T-cell (primary cell): ENCODE results near the gene RGPD3. TPM values are rescaled to one million over a fixed set of nuclear protein-coding genes. Genes with fewer than 3 reads are reported as not detected.

ENCODE experiments used
- ATAC-seq, 4 experiments: fragments of 200-7000 bp in 3 of 4; fragments of 150-1000 bp in 1 of 4; cut with Tn5 transposase; replicated peaks in 1 of 4; 1 replicate in 3 of 4; 2 replicates in 1 of 4; pipeline ENCODE4 v1.10.0; 2021; ENCODE audit warnings: moderate library complexity in 3 of 4, mild to moderate bottlenecking in 2 of 4, moderate number of reproducible peaks in 1 of 4
- CTCF ChIA-PET, 2 donors: fragments of 300-600 bp; sonication (Branson Sonifier 250); formaldehyde crosslinking; loops; one replicate each; lab custom pipeline; 2022; ENCODE audit warnings: antibody characterized with exemption in 2 of 2; lab: Charles Lee
- POLR2A ChIA-PET, 2 donors: fragments of 300-600 bp; sonication (Branson Sonifier 250); formaldehyde crosslinking; loops; one replicate each; lab custom pipeline; 2022; ENCODE audit warnings: antibody characterized with exemption in 2 of 2; lab: Charles Lee
- DNase-seq, 35 experiments: peaks; one replicate each; pipeline versions ENCODE4 v3.0.0 to v3.0.0-alpha.2; 2013 to 2023
- H3K27ac ChIP-seq: one replicate; pipeline ENCODE4 v1.5.1; 2013; ENCODE audit warnings: low read length
- H3K27me3 ChIP-seq, 2 experiments: replicated peaks in 1 of 2; 1 replicate in 1 of 2; 2 replicates in 1 of 2; pipeline versions ENCODE4 v1.6.1 to v1.7.0; 2013; ENCODE audit warnings: low read length in 1 of 2, mixed read lengths in 1 of 2; ENCODE audit not compliant: control insufficient read depth in 2 of 2, insufficient read depth in 2 of 2; ENCODE audit errors: extremely low read depth in 1 of 2
- H3K36me3 ChIP-seq, 2 donors: 1 replicate in 1 of 2; 2 replicates in 1 of 2; pipeline versions ENCODE4 v1.6.1 to v1.7.0; 2013; ENCODE audit warnings: low read length in 1 of 2; ENCODE audit not compliant: control insufficient read depth in 2 of 2, insufficient read depth in 1 of 2; ENCODE audit errors: extremely low read depth in 1 of 2
- H3K4me1 ChIP-seq, 2 experiments: 1 replicate in 1 of 2; 2 replicates in 1 of 2; pipeline versions ENCODE4 v1.6.1 to v1.7.0; 2013; ENCODE audit warnings: low read length in 2 of 2, mixed read lengths in 1 of 2; ENCODE audit not compliant: insufficient read depth in 2 of 2, control insufficient read depth in 1 of 2; ENCODE audit errors: extremely low read depth in 1 of 2
- H3K4me3 ChIP-seq, 2 donors: 1 replicate in 1 of 2; 2 replicates in 1 of 2; pipeline versions ENCODE4 v1.5.1 to v1.7.0; 2013; ENCODE audit warnings: mild to moderate bottlenecking in 2 of 2, low read length in 1 of 2, moderate library complexity in 1 of 2; ENCODE audit not compliant: control insufficient read depth in 1 of 2; ENCODE audit errors: extremely low read depth in 1 of 2
- H3K9me3 ChIP-seq: 2 replicates; pipeline ENCODE4 v1.7.0; 2013
- H3K27ac Mint-ChIP-seq, 2 donors: one replicate each; pipeline ENCODE4 v1.8.0; 2020 to 2021; ENCODE audit warnings: mild to moderate bottlenecking in 2 of 2, mixed read lengths in 2 of 2
- H3K27me3 Mint-ChIP-seq, 2 donors: one replicate each; pipeline ENCODE4 v1.8.0; 2021 to 2022; ENCODE audit warnings: mixed read lengths in 2 of 2
- H3K36me3 Mint-ChIP-seq: one replicate; pipeline ENCODE4 v1.8.0; 2021; ENCODE audit warnings: mixed read lengths
- H3K4me1 Mint-ChIP-seq, 3 donors: one replicate each; pipeline ENCODE4 v1.8.0; 2020 to 2022; ENCODE audit warnings: mixed read lengths in 3 of 3, mild to moderate bottlenecking in 1 of 3
- H3K4me3 Mint-ChIP-seq, 3 donors: one replicate each; pipeline ENCODE4 v1.8.0; 2020 to 2022; ENCODE audit warnings: mild to moderate bottlenecking in 3 of 3, mixed read lengths in 3 of 3, moderate library complexity in 3 of 3
- H3K9me3 Mint-ChIP-seq, 3 donors: one replicate each; pipeline ENCODE4 v1.8.0; 2020 to 2022; ENCODE audit warnings: mixed read lengths in 3 of 3
- WGBS: methylation state at CpG from one replicate; pipeline ENCODE4 v1.1.5; 2013; ENCODE audit warnings: missing lambda C conversion rate; ENCODE audit not compliant: insufficient coverage; 5-methylcytosine and 5-hydroxymethylcytosine counted together
- total RNA-seq, 35 experiments: library from RNA in 6 of 35; stranded (reverse) in 6 of 35; fragments of 120-200 nt in 1 of 35; gene quantifications; one replicate each; pipeline versions ENCODE4 v1.2.1 to v1.2.4 and lab custom pipeline; 2013 to 2026

Gene RGPD3
- total RNA-seq, 5 donors from 2014 or later (not counting 1 experiment from before 2014, with no cell fraction given), result 0.13 to 0.47 (median 0.16) TPM

DNA sequence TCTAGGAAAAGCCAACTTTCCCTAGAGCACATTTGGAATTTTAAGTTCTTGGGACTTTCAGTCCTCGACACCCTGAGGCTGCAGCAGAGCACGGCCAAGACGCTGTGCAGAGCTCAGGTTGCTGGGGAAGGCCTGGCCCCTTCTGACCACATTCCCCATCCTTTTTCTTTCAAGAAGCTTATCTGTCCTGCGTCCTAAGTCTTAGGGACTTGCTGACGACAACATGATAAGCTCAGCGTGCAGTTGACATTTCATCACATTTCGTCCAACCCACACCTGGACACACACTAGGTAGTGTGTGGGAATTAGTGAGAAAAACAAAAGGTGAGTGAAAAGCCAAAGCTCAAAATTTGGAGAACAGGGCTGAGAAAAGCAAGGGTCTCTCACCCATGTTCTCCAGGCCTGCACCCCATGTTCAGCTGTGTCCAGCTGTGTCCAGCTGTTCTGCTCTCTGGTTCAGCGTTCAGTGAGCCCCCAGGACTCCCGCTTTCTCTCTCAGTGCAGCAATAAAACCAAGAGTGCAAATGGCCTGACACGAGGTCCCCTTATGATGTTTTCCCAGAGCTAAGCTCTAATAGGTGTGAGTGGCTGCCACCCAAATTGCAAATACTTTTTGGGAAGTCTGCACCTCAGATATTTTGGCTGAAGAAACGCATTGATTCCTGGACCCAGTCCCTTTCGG, 101.9 kb downstream of the RGPD3 start:
- Mint-ChIP-seq H3K27me3 (peaks cover 0 to 2% of the 10 kb centered on the region in 2 donors), H3K4me3 (no peak overlapping the region), H3K9me3 (peaks cover 0 to 4% (median 0%) of the 10 kb centered on the region in 3 donors), H3K36me3 (no peaks in the 10 kb centered on the region), H3K4me1 (no peaks in the 10 kb centered on the region), H3K27ac (no peak overlapping the region)
- H3K27me3 ChIP-seq, result no peaks in the 10 kb centered on the region
- DNase-seq, result no peak
- H3K4me1 ChIP-seq, result no peaks in the 10 kb centered on the region
- no peaks in the 10 kb centered on the region for H3K36me3 ChIP-seq
- H3K9me3 ChIP-seq, result no peaks in the 10 kb centered on the region
- H3K27ac ChIP-seq, result no peak overlapping the region
- CTCF ChIA-PET, result no interaction called here
- WGBS, result 84% methylated on average over 5 of the region's 12 CpGs
- ATAC-seq, result no peak
- POLR2A ChIA-PET, result no interaction called here
- no peak overlapping the region for H3K4me3 ChIP-seq

DNA sequence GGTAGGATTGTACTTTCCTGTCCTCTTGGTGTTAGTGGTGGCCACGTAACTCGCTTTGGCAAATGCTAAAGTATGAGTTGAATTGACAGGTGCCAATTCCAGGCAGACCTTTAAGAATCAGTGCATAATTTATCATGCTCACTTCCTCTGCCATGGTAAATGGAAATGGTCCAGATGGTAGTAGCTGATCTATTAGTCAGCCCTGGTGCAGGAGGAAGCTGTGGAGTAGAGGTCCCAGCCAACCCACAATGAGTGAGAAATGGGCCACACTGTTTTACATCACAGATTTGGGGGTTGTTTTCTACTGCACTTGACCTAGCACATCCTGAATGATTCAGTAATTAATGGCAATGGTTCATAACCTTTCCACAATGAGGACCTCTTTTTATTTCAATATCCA, 104.4 kb downstream of the RGPD3 start:
- Mint-ChIP-seq H3K4me1 (no peaks in the 10 kb centered on the region), H3K4me3 (no peak overlapping the region), H3K27ac (no peak overlapping the region), H3K9me3 (peaks cover 0 to 4% (median 0%) of the 10 kb centered on the region in 3 donors), H3K27me3 (peaks cover 6 to 10% of the 10 kb centered on the region in 2 donors), H3K36me3 (no peaks in the 10 kb centered on the region)
- 58% methylated on average over 2 of the region's 2 CpGs for WGBS
- no peak overlapping the region for H3K27ac ChIP-seq
- no peaks in the 10 kb centered on the region for H3K36me3 ChIP-seq
- no peaks in the 10 kb centered on the region for H3K9me3 ChIP-seq
- POLR2A ChIA-PET, result no interaction called here
- CTCF ChIA-PET, result no interaction called here
- no peak overlapping the region for H3K4me3 ChIP-seq
- DNase-seq (no peak), ATAC-seq (no peak)
- peaks cover 0 to 3% of the 10 kb centered on the region in 2 experiments for H3K27me3 ChIP-seq
- no peaks in the 10 kb centered on the region for H3K4me1 ChIP-seq

DNA sequence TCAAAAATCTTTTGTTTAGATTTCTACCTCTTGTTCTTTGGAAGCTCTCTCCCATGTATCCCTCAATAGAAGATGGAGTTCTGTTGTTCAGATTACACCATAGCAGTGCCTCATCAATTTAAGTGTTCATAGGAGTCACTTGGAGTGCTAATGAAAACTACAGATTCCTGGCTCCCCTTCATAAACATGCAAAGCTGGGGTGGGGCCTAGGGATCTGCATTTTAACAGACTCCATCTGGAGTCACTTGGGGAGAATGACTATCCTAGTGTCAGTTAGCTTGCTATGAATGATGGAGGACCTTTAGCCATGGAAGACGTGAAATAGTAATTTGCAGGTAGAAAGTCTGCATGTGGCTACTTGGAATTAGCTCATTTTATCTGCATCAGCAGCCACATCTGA, 105.4 kb downstream of the RGPD3 start:
- Histone ChIP-seq H3K4me3 (no peak overlapping the region), H3K4me1 (no peaks in the 10 kb centered on the region), H3K27me3 (peaks cover 0 to 3% of the 10 kb centered on the region in 2 experiments), H3K36me3 (no peaks in the 10 kb centered on the region), H3K27ac (no peak overlapping the region), H3K9me3 (no peaks in the 10 kb centered on the region)
- Mint-ChIP-seq H3K27me3 (peaks cover 6 to 10% of the 10 kb centered on the region in 2 donors), H3K9me3 (peaks cover 0 to 4% (median 0%) of the 10 kb centered on the region in 3 donors), H3K36me3 (no peaks in the 10 kb centered on the region), H3K4me3 (no peak overlapping the region), H3K4me1 (no peaks in the 10 kb centered on the region), H3K27ac (no peak overlapping the region)
- POLR2A ChIA-PET, result no interaction called here
- WGBS, result no CpG with 5 or more reads among the region's 1 CpG
- DNase-seq (no peak), ATAC-seq (no peak)
- CTCF ChIA-PET, result no interaction called here

DNA sequence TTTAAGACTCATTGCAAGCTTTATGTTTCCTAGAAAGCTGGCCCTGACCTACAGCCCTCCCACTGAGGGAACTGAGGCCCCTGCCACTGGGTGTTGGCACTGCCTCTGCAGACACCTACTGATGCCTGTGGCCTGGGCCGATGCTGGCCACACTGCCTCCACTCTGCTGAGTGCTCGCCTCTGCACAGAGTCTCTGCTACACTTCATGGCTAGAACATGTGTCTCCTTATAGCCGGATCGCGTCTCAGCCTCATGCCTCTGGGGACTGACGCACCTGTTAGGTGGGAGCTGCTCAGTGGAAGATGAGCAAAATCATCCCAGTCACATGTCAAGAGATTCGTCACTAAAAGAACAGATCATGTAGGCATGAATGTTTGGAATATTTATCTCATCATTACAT, 108.7 kb downstream of the RGPD3 start:
- no peak overlapping the region for H3K27ac Mint-ChIP-seq
- POLR2A ChIA-PET, result no interaction called here
- Histone ChIP-seq H3K36me3 (no peaks in the 10 kb centered on the region), H3K9me3 (no peaks in the 10 kb centered on the region), H3K27me3 (peaks cover 0 to 3% of the 10 kb centered on the region in 2 experiments), H3K27ac (no peak overlapping the region), H3K4me1 (no peaks in the 10 kb centered on the region), H3K4me3 (no peak overlapping the region)
- WGBS, result 94% methylated on average over 2 of the region's 7 CpGs
- no peaks in the 10 kb centered on the region for H3K9me3 Mint-ChIP-seq
- H3K4me1 Mint-ChIP-seq, result no peaks in the 10 kb centered on the region
- ATAC-seq (no peak), DNase-seq (no peak)
- H3K27me3 Mint-ChIP-seq, result peaks cover 10 to 12% of the 10 kb centered on the region in 2 donors
- no peak overlapping the region for H3K4me3 Mint-ChIP-seq
- no peaks in the 10 kb centered on the region for H3K36me3 Mint-ChIP-seq
- CTCF ChIA-PET, result no interaction called here

DNA sequence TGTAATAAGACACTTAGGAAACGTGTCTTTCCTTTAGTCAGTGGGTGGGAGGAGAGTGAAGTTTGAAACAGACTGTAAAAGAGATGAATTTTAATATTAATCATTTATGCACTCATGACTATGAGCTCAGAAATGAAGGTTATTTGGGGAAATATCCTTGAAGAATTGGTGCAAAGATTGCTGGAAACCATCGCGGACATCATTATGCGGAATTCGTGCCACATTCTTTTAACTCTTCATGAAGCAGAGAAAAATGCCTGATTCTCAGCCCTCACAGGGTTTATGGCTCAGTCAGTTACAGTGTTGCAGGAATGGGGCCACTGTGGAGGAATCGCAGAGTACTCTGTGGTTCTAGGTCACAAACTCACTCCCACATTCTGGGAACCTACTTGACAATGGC, 109.7 kb downstream of the RGPD3 start:
- H3K4me1 Mint-ChIP-seq, result no peaks in the 10 kb centered on the region
- WGBS, result 69% methylated on average over 5 of the region's 6 CpGs
- Histone ChIP-seq H3K27me3 (peaks cover 0 to 3% of the 10 kb centered on the region in 2 experiments), H3K4me3 (no peak overlapping the region), H3K9me3 (no peaks in the 10 kb centered on the region), H3K36me3 (no peaks in the 10 kb centered on the region), H3K27ac (no peak overlapping the region), H3K4me1 (no peaks in the 10 kb centered on the region)
- peaks cover 12 to 17% of the 10 kb centered on the region in 2 donors for H3K27me3 Mint-ChIP-seq
- H3K27ac Mint-ChIP-seq, result no peak overlapping the region
- H3K36me3 Mint-ChIP-seq, result no peaks in the 10 kb centered on the region
- ChIA-PET POLR2A (no interaction called here), CTCF (no interaction called here)
- no peak overlapping the region for H3K4me3 Mint-ChIP-seq
- no peak for DNase-seq
- H3K9me3 Mint-ChIP-seq, result no peaks in the 10 kb centered on the region
- no peak for ATAC-seq

DNA sequence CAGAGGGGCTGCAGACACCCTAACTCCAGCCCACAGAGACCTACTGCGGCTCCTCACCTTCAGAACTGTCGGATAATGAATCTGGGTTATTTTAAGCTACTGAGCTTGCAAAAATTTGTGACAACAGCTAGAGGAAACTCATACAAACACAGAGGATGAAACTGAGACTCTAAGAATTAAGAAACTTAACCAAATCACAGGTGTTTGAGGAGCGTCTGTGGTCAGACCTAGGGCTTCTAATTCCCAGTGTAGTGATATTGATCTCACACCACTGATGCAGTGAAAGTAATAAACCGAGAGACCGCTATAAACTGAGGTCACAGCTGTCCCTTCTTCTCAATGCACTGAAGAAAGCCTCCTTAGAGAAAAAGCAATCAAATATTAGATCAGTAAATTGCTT, 110.1 kb downstream of the RGPD3 start:
- 32% methylated on average over 3 of the region's 5 CpGs for WGBS
- Histone ChIP-seq H3K36me3 (no peaks in the 10 kb centered on the region), H3K4me1 (no peaks in the 10 kb centered on the region), H3K9me3 (no peaks in the 10 kb centered on the region), H3K27me3 (peaks cover 0 to 3% of the 10 kb centered on the region in 2 experiments), H3K27ac (no peak overlapping the region), H3K4me3 (no peak overlapping the region)
- H3K4me3 Mint-ChIP-seq, result no peak overlapping the region
- POLR2A ChIA-PET, result no interaction called here
- CTCF ChIA-PET, result no interaction called here
- H3K27ac Mint-ChIP-seq, result no peak overlapping the region
- H3K9me3 Mint-ChIP-seq, result no peaks in the 10 kb centered on the region
- no peaks in the 10 kb centered on the region for H3K36me3 Mint-ChIP-seq
- no peaks in the 10 kb centered on the region for H3K4me1 Mint-ChIP-seq
- peaks cover 12 to 18% of the 10 kb centered on the region in 2 donors for H3K27me3 Mint-ChIP-seq
- DNase-seq (no peak), ATAC-seq (no peak)
